Right lobe of liver (tissue), 6 donors: Measurements from ENCODE around the gene DNAH1. TPM values are rescaled to one million over a fixed set of nuclear protein-coding genes. Genes with fewer than 3 reads are reported as not detected.
A peak's percentile ranks its signal among the peaks of the same experiment; 100 is the strongest.

Experiments used
- ATAC-seq, 4 donors: fragments of 200-7000 bp; cut with Tn5 transposase; one replicate each; pipeline ENCODE4 v1.9.1; 2020; ENCODE audit warnings: mild to moderate bottlenecking in 4 of 4, moderate library complexity in 4 of 4
- DNase-seq, 3 donors: peaks; one replicate each; pipeline ENCODE4 v3.0.0-alpha.2; 2020
- H3K27ac ChIP-seq, 3 donors: fragments of 200-600 bp; one replicate each; pipeline ENCODE4 v1.8.0; 2022
- H3K27me3 ChIP-seq, 2 donors: fragments of 200-600 bp; one replicate each; pipeline ENCODE4 v1.8.0; 2022
- H3K36me3 ChIP-seq, 4 donors: fragments of 200-600 bp; sonication (generic) in 1 of 4; one replicate each; pipeline versions ENCODE4 v1.5.1 to v1.8.0; 2017 to 2022; ENCODE audit warnings: control low read depth in 1 of 4
- H3K4me1 ChIP-seq, 4 donors: fragments of 200-600 bp; sonication (generic) in 1 of 4; one replicate each; pipeline versions ENCODE4 v1.5.1 to v1.8.0; 2017 to 2022; ENCODE audit warnings: control low read depth in 1 of 4
- H3K4me3 ChIP-seq, 3 donors: fragments of 200-600 bp; one replicate each; pipeline ENCODE4 v1.8.0; 2022
- H3K9me3 ChIP-seq, 4 donors: fragments of 200-600 bp; sonication (generic) in 1 of 4; one replicate each; pipeline versions ENCODE4 v1.5.1 to v1.8.0; 2017 to 2022; ENCODE audit warnings: control low read depth in 1 of 4
- POLR2A ChIP-seq: fragments of 450-650 bp; IDR thresholded peaks from one replicate; pipeline ENCODE4 v1.6.1; 2017; ENCODE audit warnings: antibody characterized with exemption, mild to moderate bottlenecking
- WGBS: methylation state at CpG from one replicate; pipeline ENCODE4 v1.1.6; 2018; ENCODE audit warnings: low coverage, low lambda C conversion rate; ENCODE audit not compliant: insufficient coverage; ENCODE audit errors: missing lambda C conversion rate; 5-methylcytosine and 5-hydroxymethylcytosine counted together
- intact Hi-C, 2 donors: fragments of 100-400 bp; cut with DNase I; formaldehyde crosslinking; loops; one replicate each; pipeline versions ENCODE4 v1.11.2 to v1.14.1; 2022
- total RNA-seq, 6 experiments: library from RNA; depleted of rRNA in 2 of 6; stranded (reverse); fragments of >200 nt in 2 of 6; fragmentation: NEBNext Ultra II Directional in 3 of 6; extraction: Animal tissue kit (Norgen Biotek cat#: 25700) in 3 of 6; gene quantifications; one replicate each; pipeline versions ENCODE4 v1.1.0 to v1.2.4, GENCODE V29; 2016 to 2023
- TF ChIP-seq, protein P1 (sequence below), 4 donors: fragments of 200-600 bp in 3 of 4; fragments of 450-650 bp in 1 of 4; IDR thresholded peaks; one replicate each; pipeline versions ENCODE4 v1.5.1 to v1.8.0; 2016 to 2022; ENCODE audit warnings: antibody characterized with exemption in 4 of 4, mild to moderate bottlenecking in 2 of 4
- donor health status: DM: no; HTN: yes; CAD: no.
- donor health status: DM: no; HTN: no; CAD: no.
- donor health status: DM: no; HTN: no; CAD: no.
- donor health status: DM: no; HTN: yes; CAD: no.
- donor health status: DM: no; HTN: yes; CAD: no.

DNAH1 gene
- total RNA-seq, 6 experiments from 2014 or later: 1.6 to 11.2 (median 8.1) TPM

DNA sequence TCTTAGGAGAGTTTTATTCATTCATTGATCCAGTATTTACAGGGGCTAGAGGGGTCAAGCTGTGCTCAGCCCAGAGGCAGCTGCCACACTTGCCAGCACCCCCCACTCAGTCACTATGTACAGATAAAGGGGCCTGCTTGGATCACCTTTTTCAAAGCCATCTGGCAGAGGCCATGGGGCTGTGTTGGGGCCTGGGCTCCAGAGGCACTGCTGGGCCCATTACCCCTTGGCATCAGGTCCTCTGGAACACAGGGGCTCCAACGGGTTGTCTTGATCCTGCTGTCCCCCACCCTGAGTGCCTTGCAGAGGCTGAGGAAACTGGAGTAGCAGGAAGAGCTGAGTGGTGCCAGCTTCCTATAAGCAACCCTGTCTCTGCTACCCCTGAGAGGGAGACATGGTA is 84.9 kb downstream of the DNAH1 start:
- TF ChIP-seq POLR2A: no peak
- TF ChIP-seq, protein P1, sequence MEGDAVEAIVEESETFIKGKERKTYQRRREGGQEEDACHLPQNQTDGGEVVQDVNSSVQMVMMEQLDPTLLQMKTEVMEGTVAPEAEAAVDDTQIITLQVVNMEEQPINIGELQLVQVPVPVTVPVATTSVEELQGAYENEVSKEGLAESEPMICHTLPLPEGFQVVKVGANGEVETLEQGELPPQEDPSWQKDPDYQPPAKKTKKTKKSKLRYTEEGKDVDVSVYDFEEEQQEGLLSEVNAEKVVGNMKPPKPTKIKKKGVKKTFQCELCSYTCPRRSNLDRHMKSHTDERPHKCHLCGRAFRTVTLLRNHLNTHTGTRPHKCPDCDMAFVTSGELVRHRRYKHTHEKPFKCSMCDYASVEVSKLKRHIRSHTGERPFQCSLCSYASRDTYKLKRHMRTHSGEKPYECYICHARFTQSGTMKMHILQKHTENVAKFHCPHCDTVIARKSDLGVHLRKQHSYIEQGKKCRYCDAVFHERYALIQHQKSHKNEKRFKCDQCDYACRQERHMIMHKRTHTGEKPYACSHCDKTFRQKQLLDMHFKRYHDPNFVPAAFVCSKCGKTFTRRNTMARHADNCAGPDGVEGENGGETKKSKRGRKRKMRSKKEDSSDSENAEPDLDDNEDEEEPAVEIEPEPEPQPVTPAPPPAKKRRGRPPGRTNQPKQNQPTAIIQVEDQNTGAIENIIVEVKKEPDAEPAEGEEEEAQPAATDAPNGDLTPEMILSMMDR (IDR thresholded peaks at IDR 0.05): no peak
- intact Hi-C loops: no loop called here
- DNase-seq: peak in 1 of 3 donors; percentile 13
- no peak for ATAC-seq
- WGBS: no CpG with 5 or more reads among the region's 1 CpG
- Histone ChIP-seq H3K27ac (no peak overlapping the region), H3K27me3 (no peaks in the 10 kb centered on the region), H3K4me1 (no peaks in the 10 kb centered on the region), H3K36me3 (peaks cover 0 to 53% (median 25%) of the 10 kb centered on the region in 4 donors), H3K4me3 (no peak overlapping the region), H3K9me3 (no peaks in the 10 kb centered on the region)

DNA sequence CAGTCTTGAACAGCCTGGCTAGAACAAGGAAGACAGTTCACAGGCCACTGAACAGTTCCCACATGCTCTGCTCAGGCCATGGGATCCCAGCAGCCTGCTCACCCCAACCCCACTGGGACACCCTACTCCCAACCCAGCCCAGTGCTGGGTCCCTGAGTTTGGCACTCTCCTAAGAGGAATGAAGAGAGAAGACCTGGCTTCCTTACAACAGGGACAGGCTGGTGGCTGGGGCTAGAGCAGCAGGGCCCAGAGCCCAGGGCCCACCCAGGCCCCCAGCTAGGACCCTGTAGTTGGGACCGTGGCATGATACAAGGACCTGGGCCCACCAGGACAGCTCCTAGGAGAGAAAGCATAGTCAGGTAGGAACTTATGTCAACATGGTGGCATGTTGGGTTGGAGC is 85.4 kb downstream of the DNAH1 start:
- Histone ChIP-seq H3K27ac (no peak overlapping the region), H3K27me3 (no peaks in the 10 kb centered on the region), H3K36me3 (peaks cover 0 to 58% (median 25%) of the 10 kb centered on the region in 4 donors), H3K4me3 (no peak overlapping the region), H3K4me1 (no peaks in the 10 kb centered on the region), H3K9me3 (no peaks in the 10 kb centered on the region)
- WGBS: 86% methylated on average over 1 of the region's 1 CpG
- ATAC-seq (no peak), DNase-seq (peak in 1 of 3 donors; percentile 26)
- TF ChIP-seq, protein P1 (IDR thresholded peaks at IDR 0.05): no peak
- TF ChIP-seq POLR2A: no peak
- intact Hi-C loops: no loop called here

DNA sequence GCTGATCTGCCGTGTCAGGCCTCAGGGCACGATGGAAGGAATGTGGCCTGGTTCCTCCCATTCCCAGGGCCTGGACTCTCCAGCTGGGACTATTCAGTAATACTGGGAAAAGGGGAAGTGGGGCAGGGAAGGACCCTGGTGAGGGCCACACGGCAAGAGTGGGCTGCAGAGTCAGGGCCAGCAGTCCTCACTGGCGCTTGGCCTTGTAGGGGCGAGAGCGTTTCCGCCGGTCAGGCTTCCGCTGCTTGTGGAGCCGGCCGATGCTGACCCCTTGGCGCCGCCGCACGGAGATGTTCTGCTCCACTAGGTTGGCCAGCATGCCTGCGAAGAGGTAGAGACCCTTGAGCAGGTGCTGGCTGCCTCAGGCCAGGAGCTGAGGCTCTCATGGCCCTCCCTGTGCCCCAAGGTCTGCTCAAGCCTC is 86.0 kb downstream of the DNAH1 start:
- Histone ChIP-seq H3K4me1 (no peaks in the 10 kb centered on the region), H3K27me3 (no peaks in the 10 kb centered on the region), H3K4me3 (no peak overlapping the region), H3K9me3 (no peaks in the 10 kb centered on the region), H3K36me3 (peaks cover 0 to 64% (median 28%) of the 10 kb centered on the region in 4 donors), H3K27ac (no peak overlapping the region)
- no peak for ATAC-seq
- WGBS: no CpG with 5 or more reads among the region's 16 CpGs
- peak in 1 of 3 donors; percentile 54 for DNase-seq
- TF ChIP-seq, protein P1 (IDR thresholded peaks at IDR 0.05): no peak
- no peak for TF ChIP-seq POLR2A
- intact Hi-C loops: no loop called here

DNA sequence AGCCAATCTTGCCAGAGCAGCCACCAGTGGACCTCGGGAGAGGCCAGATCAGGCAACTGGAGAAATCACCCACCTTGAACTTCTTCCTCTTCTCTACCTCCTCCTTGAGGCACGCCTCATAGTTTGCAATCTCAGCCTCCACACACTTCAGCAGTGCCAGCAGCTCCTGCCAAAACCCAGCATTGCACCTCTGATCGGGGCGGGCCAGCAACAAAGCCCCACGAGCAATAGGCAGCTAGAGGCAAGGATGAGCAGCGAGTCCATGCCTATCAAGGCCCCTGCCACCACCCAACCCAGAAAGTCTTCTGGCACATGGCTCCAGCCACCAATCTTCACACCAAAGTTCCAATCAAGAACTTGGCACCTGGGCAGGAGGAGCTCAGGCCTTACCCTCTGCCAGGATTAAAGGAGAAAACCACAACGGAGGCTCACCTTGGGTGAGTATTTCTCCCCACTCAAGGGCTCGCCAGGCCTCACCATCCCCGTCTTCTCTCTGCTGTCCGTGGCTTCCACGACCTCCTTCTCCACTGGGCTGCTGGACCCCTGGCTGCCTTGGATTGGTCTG is 86.7 kb downstream of the DNAH1 start:
- H3K9me3 ChIP-seq: no peaks in the 10 kb centered on the region
- no CpG with 5 or more reads among the region's 11 CpGs for WGBS
- TF ChIP-seq POLR2A: no peak
- TF ChIP-seq, protein P1 (IDR thresholded peaks at IDR 0.05): no peak
- no peak for DNase-seq
- ATAC-seq: no peak
- H3K4me1 ChIP-seq: no peaks in the 10 kb centered on the region
- H3K27me3 ChIP-seq: no peaks in the 10 kb centered on the region
- no peak overlapping the region for H3K27ac ChIP-seq
- intact Hi-C loops: no loop called here
- H3K4me3 ChIP-seq: no peak overlapping the region
- peaks cover 0 to 68% (median 28%) of the 10 kb centered on the region in 4 donors for H3K36me3 ChIP-seq
